Loucy (cell line): ENCODE results near the gene MEGF6.

Source experiments
- CTCF ChIP-seq: fragments of 200-600 bp; sonication (generic); conservative IDR thresholded peaks from 2 replicates; pipeline ENCODE4 v1.5.1; 2014; ENCODE audit warnings: mild to moderate bottlenecking, antibody characterized with exemption, low read length
- EZH2phosphoT487 ChIP-seq: fragments of 200-600 bp; IDR thresholded peaks from 2 replicates; pipeline ENCODE4 v1.6.1; 2018; ENCODE audit warnings: antibody characterized with exemption, mild to moderate bottlenecking, moderate library complexity, borderline replicate concordance

GRCh38 chr1:3471356-3472087 lies 139.8 kb downstream of the MEGF6 start:
- TF ChIP-seq CTCF (peak; percentile 31), EZH2phosphoT487 (no peak)
